Stimulated activated naive B cell treated with anti-CD40 and anti-IgM and Interleukin-4, amounts not matched to agents 10 μg/mL and 1 μg/mL and 100 μg/mL, for 72 hours (primary cell): ENCODE measurements around the gene XRCC5.

ENCODE experiments used
- ATAC-seq, 2 donors: fragments of 150-1000 bp; cut with Tn5 transposase; replicated peaks; 2 replicates each; pipeline ENCODE4 v1.10.0; 2021; ENCODE audit warnings: moderate library complexity in 1 of 2
- DNase-seq: peaks from one replicate; pipeline ENCODE4 v3.0.0; 2021
- H3K27ac Mint-ChIP-seq: one replicate; pipeline ENCODE4 v1.8.0; 2022; ENCODE audit warnings: mild to moderate bottlenecking, mixed read lengths
- H3K27me3 Mint-ChIP-seq, 2 donors: one replicate each; pipeline ENCODE4 v1.8.0; 2022; ENCODE audit warnings: mixed read lengths in 2 of 2
- H3K36me3 Mint-ChIP-seq, 2 donors: one replicate each; pipeline ENCODE4 v1.8.0; 2022; ENCODE audit warnings: mixed read lengths in 2 of 2, mild to moderate bottlenecking in 1 of 2
- H3K4me1 Mint-ChIP-seq, 2 donors: one replicate each; pipeline ENCODE4 v1.8.0; 2022; ENCODE audit warnings: mixed read lengths in 2 of 2, mild to moderate bottlenecking in 1 of 2
- H3K4me3 Mint-ChIP-seq, 2 donors: one replicate each; pipeline ENCODE4 v1.8.0; 2022; ENCODE audit warnings: mild to moderate bottlenecking in 2 of 2, mixed read lengths in 2 of 2, moderate library complexity in 1 of 2
- H3K9me3 Mint-ChIP-seq, 2 donors: one replicate each; pipeline ENCODE4 v1.8.0; 2022; ENCODE audit warnings: mixed read lengths in 2 of 2, mild to moderate bottlenecking in 1 of 2

Gene XRCC5

GRCh38 chr2:216215658-216216390 lies 106.7 kb downstream of the XRCC5 start:
- Mint-ChIP-seq H3K27me3 (no peaks in the 10 kb centered on the region), H3K9me3 (no peaks in the 10 kb centered on the region), H3K36me3 (peaks cover 33 to 41% of the 10 kb centered on the region in 2 donors), H3K27ac (no peak overlapping the region), H3K4me3 (no peak overlapping the region), H3K4me1 (no peaks in the 10 kb centered on the region)
- ATAC-seq: peak in 1 of 2 donors; percentile 33
- no peak for DNase-seq

GRCh38 chr2:216216951-216217903 lies 108.1 kb downstream of the XRCC5 start:
- H3K4me1 Mint-ChIP-seq: peaks cover 9 to 11% of the 10 kb centered on the region in 2 donors
- H3K27ac Mint-ChIP-seq: no peak overlapping the region
- no peaks in the 10 kb centered on the region for H3K9me3 Mint-ChIP-seq
- H3K27me3 Mint-ChIP-seq: no peaks in the 10 kb centered on the region
- H3K4me3 Mint-ChIP-seq: no peak overlapping the region
- ATAC-seq: no peak
- DNase-seq: no peak
- H3K36me3 Mint-ChIP-seq: peaks cover 33 to 41% of the 10 kb centered on the region in 2 donors

- H3K27ac Mint-ChIP-seq: no peak overlapping the region
- H3K27me3 Mint-ChIP-seq: no peaks in the 10 kb centered on the region
- DNase-seq (no peak), ATAC-seq (no peak)
- H3K4me3 Mint-ChIP-seq: no peak overlapping the region
- H3K36me3 Mint-ChIP-seq: peaks cover 33 to 41% of the 10 kb centered on the region in 2 donors
- peaks cover 16 to 18% of the 10 kb centered on the region in 2 donors for H3K4me1 Mint-ChIP-seq
- H3K9me3 Mint-ChIP-seq: no peaks in the 10 kb centered on the region
These were observed 108.7 kb downstream of the XRCC5 start for GRCh38 chr2:216217904-216218260.

- no peak for ATAC-seq
- peaks cover 29 to 37% of the 10 kb centered on the region in 2 donors for H3K36me3 Mint-ChIP-seq
- H3K4me1 Mint-ChIP-seq: peaks cover 22 to 24% of the 10 kb centered on the region in 2 donors
These were observed 110.7 kb downstream of the XRCC5 start for GRCh38 chr2:216219861-216220260.

GRCh38 chr2:216220976-216221375 lies 111.8 kb downstream of the XRCC5 start:
- Mint-ChIP-seq H3K4me1 (peaks cover 22 to 24% of the 10 kb centered on the region in 2 donors), H3K36me3 (peaks cover 28 to 37% of the 10 kb centered on the region in 2 donors), H3K27me3 (no peaks in the 10 kb centered on the region), H3K27ac (no peak overlapping the region), H3K4me3 (no peak overlapping the region), H3K9me3 (no peaks in the 10 kb centered on the region)
- DNase-seq (no peak), ATAC-seq (no peak)

More at GRCh38 chr2:216219861-216220260, 110.7 kb downstream of the XRCC5 start:
- H3K27me3 Mint-ChIP-seq: no peaks in the 10 kb centered on the region
- DNase-seq: no peak
- H3K4me3 Mint-ChIP-seq: no peak overlapping the region
- H3K27ac Mint-ChIP-seq: no peak overlapping the region
- no peaks in the 10 kb centered on the region for H3K9me3 Mint-ChIP-seq

GRCh38 chr2:216221811-216222210 lies 112.7 kb downstream of the XRCC5 start:
- no peak overlapping the region for H3K27ac Mint-ChIP-seq
- ATAC-seq (no peak), DNase-seq (no peak)
- H3K36me3 Mint-ChIP-seq: peaks cover 24 to 37% of the 10 kb centered on the region in 2 donors
- H3K4me1 Mint-ChIP-seq: peaks cover 22 to 24% of the 10 kb centered on the region in 2 donors
- H3K4me3 Mint-ChIP-seq: peak overlapping the region in 1 of 2 donors; percentile 23
- no peaks in the 10 kb centered on the region for H3K27me3 Mint-ChIP-seq
- no peaks in the 10 kb centered on the region for H3K9me3 Mint-ChIP-seq

- H3K9me3 Mint-ChIP-seq: no peaks in the 10 kb centered on the region
- DNase-seq (peak; percentile 12), ATAC-seq (peak; percentile 77 to 79)
- no peaks in the 10 kb centered on the region for H3K27me3 Mint-ChIP-seq
- H3K36me3 Mint-ChIP-seq: peaks cover 20 to 29% of the 10 kb centered on the region in 2 donors
- peak overlapping the region; percentile 14 to 15 for H3K4me3 Mint-ChIP-seq
- H3K4me1 Mint-ChIP-seq: peaks cover 22 to 24% of the 10 kb centered on the region in 2 donors
- peak overlapping the region; percentile 88 for H3K27ac Mint-ChIP-seq
These were observed 113.7 kb downstream of the XRCC5 start for GRCh38 chr2:216222650-216223352.

GRCh38 chr2:216224388-216224787 lies 115.2 kb downstream of the XRCC5 start:
- Mint-ChIP-seq H3K36me3 (peaks cover 16 to 20% of the 10 kb centered on the region in 2 donors), H3K4me1 (peaks cover 22 to 24% of the 10 kb centered on the region in 2 donors), H3K27me3 (no peaks in the 10 kb centered on the region), H3K4me3 (no peak overlapping the region), H3K27ac (no peak overlapping the region), H3K9me3 (peaks cover 5% of the 10 kb centered on the region in 2 donors)
- DNase-seq: no peak
- ATAC-seq: no peak

GRCh38 chr2:216229277-216229914 lies 120.2 kb downstream of the XRCC5 start:
- Mint-ChIP-seq H3K9me3 (peaks cover 19 to 31% of the 10 kb centered on the region in 2 donors), H3K4me3 (no peak overlapping the region), H3K27ac (no peak overlapping the region), H3K36me3 (peaks cover 13 to 25% of the 10 kb centered on the region in 2 donors), H3K4me1 (no peaks in the 10 kb centered on the region), H3K27me3 (no peaks in the 10 kb centered on the region)
- DNase-seq: no peak
- no peak for ATAC-seq

GRCh38 chr2:216231867-216232266 lies 122.7 kb downstream of the XRCC5 start:
- no peaks in the 10 kb centered on the region for H3K4me1 Mint-ChIP-seq
- H3K27me3 Mint-ChIP-seq: no peaks in the 10 kb centered on the region
- no peak overlapping the region for H3K27ac Mint-ChIP-seq
- ATAC-seq (no peak), DNase-seq (no peak)
- peaks cover 19 to 31% of the 10 kb centered on the region in 2 donors for H3K9me3 Mint-ChIP-seq
- no peak overlapping the region for H3K4me3 Mint-ChIP-seq
- peaks cover 13 to 28% of the 10 kb centered on the region in 2 donors for H3K36me3 Mint-ChIP-seq

GRCh38 chr2:216232721-216233120 lies 123.6 kb downstream of the XRCC5 start:
- ATAC-seq (no peak), DNase-seq (no peak)
- no peaks in the 10 kb centered on the region for H3K4me1 Mint-ChIP-seq
- H3K4me3 Mint-ChIP-seq: no peak overlapping the region
- H3K27me3 Mint-ChIP-seq: no peaks in the 10 kb centered on the region
- H3K9me3 Mint-ChIP-seq: peaks cover 19 to 31% of the 10 kb centered on the region in 2 donors
- no peak overlapping the region for H3K27ac Mint-ChIP-seq
- H3K36me3 Mint-ChIP-seq: peaks cover 13 to 28% of the 10 kb centered on the region in 2 donors

GRCh38 chr2:216233281-216233995 lies 124.3 kb downstream of the XRCC5 start:
- peaks cover 11 to 28% of the 10 kb centered on the region in 2 donors for H3K36me3 Mint-ChIP-seq
- ATAC-seq (no peak), DNase-seq (no peak)
- no peak overlapping the region for H3K4me3 Mint-ChIP-seq
- peaks cover 15 to 28% of the 10 kb centered on the region in 2 donors for H3K9me3 Mint-ChIP-seq
- no peaks in the 10 kb centered on the region for H3K27me3 Mint-ChIP-seq
- no peaks in the 10 kb centered on the region for H3K4me1 Mint-ChIP-seq
- H3K27ac Mint-ChIP-seq: no peak overlapping the region

- Mint-ChIP-seq H3K36me3 (peaks cover 10 to 28% of the 10 kb centered on the region in 2 donors), H3K4me1 (no peaks in the 10 kb centered on the region), H3K4me3 (no peak overlapping the region), H3K27me3 (no peaks in the 10 kb centered on the region), H3K9me3 (peaks cover 13 to 26% of the 10 kb centered on the region in 2 donors), H3K27ac (no peak overlapping the region)
- no peak for ATAC-seq
- DNase-seq: no peak
These were observed 125.0 kb downstream of the XRCC5 start for GRCh38 chr2:216234106-216234505.
